Retinal pigment epithelial cell (primary cell): ENCODE measurements around the gene CLIC4.
"Not testable (repeated sequence)": the region's sequence is repeated elsewhere in the genome, so short reads cannot be mapped to it uniquely, and the experiment has no call there.

Experiments
- DNase-seq: peaks from one replicate; pipeline ENCODE4 v3.0.0-alpha.2; 2010; ENCODE audit warnings: low read depth
- H3K4me3 ChIP-seq: 2 replicates; pipeline ENCODE4 v1.5.1; 2011; ENCODE audit warnings: mild to moderate bottlenecking, low read length, control low read depth, moderate library complexity
- CTCF ChIP-seq: conservative IDR thresholded peaks from 2 replicates; pipeline ENCODE4 v1.5.1; 2011; ENCODE audit warnings: low read depth, low read length, control low read depth, inconsistent platforms

Gene CLIC4

GRCh38 chr1:24704411-24705259 is 40.6 kb upstream of the CLIC4 start:
- no peak for TF ChIP-seq CTCF
- no peak overlapping the region for H3K4me3 ChIP-seq
- no peak for DNase-seq

- no peak overlapping the region for H3K4me3 ChIP-seq
- no peak for TF ChIP-seq CTCF
These were observed 39.8 kb upstream of the CLIC4 start for GRCh38 chr1:24705260-24706073.

DNA sequence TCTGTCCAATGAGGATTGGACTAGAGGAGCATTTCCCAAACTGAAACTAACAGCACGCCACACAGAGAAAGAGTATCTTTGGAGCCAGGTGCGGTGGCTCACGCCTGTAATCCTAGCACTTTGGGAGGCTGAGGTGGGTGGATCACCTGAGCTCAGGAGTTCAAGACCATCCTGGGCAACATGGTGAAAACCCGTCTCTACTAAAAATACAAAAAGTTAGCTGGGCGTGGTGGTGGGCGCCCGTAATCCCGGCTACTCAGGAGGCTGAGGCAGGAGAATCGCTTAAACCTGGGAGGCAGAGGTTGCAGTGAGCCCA is 39.2 kb upstream of the CLIC4 start:
- H3K4me3 ChIP-seq, DNase-seq: not testable (repeated sequence)

More at GRCh38 chr1:24705260-24706073, 39.8 kb upstream of the CLIC4 start:
- peak; percentile 56 for DNase-seq

DNA sequence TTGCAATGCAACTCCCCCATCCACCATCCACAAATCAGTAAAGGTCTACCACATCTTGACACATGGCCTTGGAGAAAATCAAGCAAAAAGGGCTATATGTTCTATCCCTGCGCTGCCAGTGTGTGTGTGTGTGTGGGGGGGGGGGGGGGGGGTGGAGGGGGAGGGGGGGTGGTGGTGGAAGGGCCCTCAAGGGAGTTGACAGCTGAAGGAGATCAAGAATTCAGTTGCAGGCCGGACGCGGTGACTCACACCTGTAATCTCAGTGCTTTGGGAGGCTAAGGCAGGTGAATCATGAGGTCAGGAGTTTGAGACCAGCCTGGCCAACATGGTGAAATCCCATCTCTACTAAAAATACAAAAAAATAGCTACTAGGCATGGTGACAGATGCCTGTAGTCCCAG is 37.6 kb upstream of the CLIC4 start:
- no peak for DNase-seq
- no peak overlapping the region for H3K4me3 ChIP-seq

GRCh38 chr1:24708938-24709337 is 36.3 kb upstream of the CLIC4 start:
- no peak for TF ChIP-seq CTCF
- no peak for DNase-seq
- no peak overlapping the region for H3K4me3 ChIP-seq

More for the DNA sequence above, 37.6 kb upstream of the CLIC4 start:
- no peak for TF ChIP-seq CTCF

DNA sequence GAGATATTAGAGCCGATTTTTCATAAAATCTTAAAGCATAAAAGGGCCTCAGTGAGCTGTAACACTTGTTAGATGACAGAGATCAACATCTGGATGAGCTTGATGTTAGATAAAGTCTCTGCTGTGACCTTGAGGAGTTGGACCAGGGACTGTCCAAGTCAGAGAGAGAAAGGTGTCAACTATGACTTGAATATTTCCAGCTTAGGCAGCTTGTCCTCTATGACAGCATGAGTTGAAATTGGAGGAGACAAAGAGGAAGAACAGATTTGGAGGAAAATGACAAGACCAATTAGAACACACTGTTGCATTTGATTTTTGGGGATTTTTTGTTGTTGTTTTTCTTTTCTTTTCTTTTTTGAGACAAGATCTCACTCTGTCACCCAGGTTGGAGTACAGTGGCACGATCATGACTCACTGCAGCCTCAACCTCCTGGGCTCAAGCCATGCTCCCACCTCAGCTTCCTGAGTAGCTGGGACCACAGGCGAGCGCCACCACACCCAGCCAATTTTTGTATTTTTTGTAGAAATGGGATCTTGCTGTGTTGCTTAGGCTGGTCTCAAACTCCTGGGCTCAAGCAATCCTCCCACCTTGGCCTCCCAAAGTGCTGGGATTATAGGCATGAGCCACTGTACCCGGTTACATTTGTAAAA is 35.3 kb upstream of the CLIC4 start:
- no peak for TF ChIP-seq CTCF
- H3K4me3 ChIP-seq: no peak overlapping the region
- DNase-seq: no peak

GRCh38 chr1:24711329-24711728 is 33.9 kb upstream of the CLIC4 start:
- no peak for DNase-seq
- no peak for TF ChIP-seq CTCF
- H3K4me3 ChIP-seq: no peak overlapping the region
